GM18873 (cell line): ENCODE results near the gene CAMTA1.

ENCODE experiments used
- ATAC-seq: cut with Tn5 transposase; IDR thresholded peaks from one replicate; pipeline ENCODE4 v1.9.1; 2021; ENCODE audit warnings: mild to moderate bottlenecking, moderate library complexity, moderate number of reproducible peaks; ENCODE audit not compliant: unreplicated experiment, low FRiP score

The CAMTA1 gene

GRCh38 chr1:6951536-6951935 lies 166.3 kb downstream of the CAMTA1 start:
- no peak for ATAC-seq

GRCh38 chr1:6953216-6953615 lies 168.0 kb downstream of the CAMTA1 start:
- ATAC-seq: no peak

GRCh38 chr1:6953907-6954364 lies 168.7 kb downstream of the CAMTA1 start:
- ATAC-seq: no peak

GRCh38 chr1:6954591-6954990 lies 169.3 kb downstream of the CAMTA1 start:
- ATAC-seq: no peak

GRCh38 chr1:6955357-6956094 lies 170.3 kb downstream of the CAMTA1 start:
- ATAC-seq: no peak

- no peak for ATAC-seq
These were observed 171.4 kb downstream of the CAMTA1 start for GRCh38 chr1:6956488-6957159.

- ATAC-seq: no peak
These were observed 172.1 kb downstream of the CAMTA1 start for GRCh38 chr1:6957341-6957740.

- no peak for ATAC-seq
These were observed 173.3 kb downstream of the CAMTA1 start for GRCh38 chr1:6958407-6959030.

- no peak for ATAC-seq
These were observed 174.2 kb downstream of the CAMTA1 start for GRCh38 chr1:6959491-6959890.

GRCh38 chr1:6960291-6960811 lies 175.1 kb downstream of the CAMTA1 start:
- ATAC-seq: no peak

GRCh38 chr1:6960860-6961259 lies 175.6 kb downstream of the CAMTA1 start:
- no peak for ATAC-seq

- no peak for ATAC-seq
These were observed 176.0 kb downstream of the CAMTA1 start for GRCh38 chr1:6961289-6961688.

- no peak for ATAC-seq
These were observed 176.7 kb downstream of the CAMTA1 start for GRCh38 chr1:6961905-6962477.

- ATAC-seq: no peak
These were observed 177.3 kb downstream of the CAMTA1 start for GRCh38 chr1:6962478-6962995.

- ATAC-seq: no peak
These were observed 178.0 kb downstream of the CAMTA1 start for GRCh38 chr1:6962996-6963911.

- no peak for ATAC-seq
These were observed 178.7 kb downstream of the CAMTA1 start for GRCh38 chr1:6963912-6964307.

- ATAC-seq: no peak
These were observed 180.1 kb downstream of the CAMTA1 start for GRCh38 chr1:6965083-6965934.

- no peak for ATAC-seq
These were observed 180.6 kb downstream of the CAMTA1 start for GRCh38 chr1:6965935-6966241.

- ATAC-seq: no peak
These were observed 181.1 kb downstream of the CAMTA1 start for GRCh38 chr1:6966326-6966725.
